Measurements from ENCODE around the gene MEF2B.

Gene MEF2B

DNA sequence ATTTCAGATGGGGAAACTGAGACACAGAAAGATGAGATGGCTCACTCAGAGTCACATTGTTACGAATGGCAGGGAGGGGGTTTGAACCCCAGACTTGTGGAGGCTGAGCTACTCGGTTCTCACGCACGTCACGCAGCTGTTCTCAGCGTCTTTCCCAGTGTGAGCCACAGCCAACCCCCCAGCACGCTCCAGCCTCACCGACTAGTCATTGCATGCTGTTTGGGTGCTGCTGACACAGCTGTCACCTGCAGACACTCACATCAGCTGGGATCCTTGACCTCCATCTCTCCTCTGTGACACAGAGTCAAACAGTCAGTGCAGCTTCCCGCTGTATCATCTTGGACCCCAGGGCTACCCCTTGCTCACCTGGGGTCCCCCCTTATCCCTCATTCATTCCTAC is 39.3 kb upstream of the MEF2B start:
- Histone ChIP-seq H3K9ac (ENCODE audit: low read depth in 1 of 2, low read length in 2 of 2) (no peak overlapping the region), H3K9me3 (ENCODE audit: control insufficient read depth in 1 of 2, low read length in 2 of 2) (peaks cover 0 to 3% of the 10 kb centered on the region in 2 donors), H3K4me3 (ENCODE audit: low read depth in 1 of 2, low read length in 2 of 2) (no peak overlapping the region), H3K27ac (ENCODE audit: low read depth, low read length) (no peak overlapping the region), H3K27me3 (ENCODE audit: control insufficient read depth in 1 of 2, insufficient read depth in 2 of 2, low read length in 2 of 2) (peaks cover 31 to 32% of the 10 kb centered on the region in 2 donors), H3K4me1 (ENCODE audit: control insufficient read depth in 1 of 2, insufficient read depth in 2 of 2, low read length in 2 of 2) (no peaks in the 10 kb centered on the region), H3K36me3 (ENCODE audit: control insufficient read depth in 1 of 2, insufficient read depth in 2 of 2, low read length in 2 of 2) (no peaks in the 10 kb centered on the region)

DNA sequence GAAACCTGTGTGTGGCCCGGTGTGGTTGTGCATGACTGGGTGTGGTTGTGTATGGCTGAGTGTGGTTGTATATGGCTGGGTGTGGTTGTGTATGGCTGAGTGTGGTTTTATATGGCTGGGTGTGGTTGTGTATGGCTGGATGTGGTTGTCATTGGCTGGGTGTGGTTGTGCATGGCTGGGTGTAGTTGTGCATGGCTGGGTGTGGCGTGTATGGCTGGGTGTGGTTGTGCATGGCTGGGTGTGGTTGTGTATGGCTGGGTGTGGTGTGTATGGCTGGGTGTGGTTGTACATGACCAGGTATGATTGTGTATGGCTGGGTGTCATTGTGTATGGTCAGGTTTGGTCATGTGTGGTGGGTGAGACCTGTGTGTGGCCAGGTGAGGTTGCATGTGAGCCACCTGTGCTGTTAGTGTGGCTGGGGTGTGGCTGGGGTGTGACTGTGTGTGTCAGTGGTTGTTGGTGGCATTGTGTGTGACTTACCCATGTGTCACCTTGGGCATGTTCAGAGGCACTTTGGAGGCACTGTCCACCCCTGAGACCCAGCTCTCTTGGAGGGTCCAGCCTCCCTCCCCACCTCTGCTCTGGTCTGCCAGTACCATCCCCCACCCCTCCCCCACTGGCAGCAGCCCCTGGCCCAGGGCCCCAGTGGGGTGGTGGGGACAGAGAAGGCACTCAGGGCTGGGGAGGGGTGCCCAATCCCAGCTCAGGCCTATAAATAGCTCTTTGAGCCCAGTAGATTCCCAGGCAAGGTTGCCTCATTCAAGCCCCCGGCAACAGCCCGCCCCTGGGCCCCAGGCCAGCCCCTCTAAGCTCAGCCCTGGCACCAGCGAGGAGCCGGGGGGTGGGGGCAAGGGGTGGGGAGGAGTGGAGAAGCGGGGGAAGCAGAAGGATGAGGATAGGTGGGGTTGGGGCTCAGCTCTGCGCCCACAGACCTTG is 37.8 kb upstream of the MEF2B start:
- H3K9ac ChIP-seq (ENCODE audit: low read depth in 1 of 2, low read length in 2 of 2): no peak overlapping the region

DNA sequence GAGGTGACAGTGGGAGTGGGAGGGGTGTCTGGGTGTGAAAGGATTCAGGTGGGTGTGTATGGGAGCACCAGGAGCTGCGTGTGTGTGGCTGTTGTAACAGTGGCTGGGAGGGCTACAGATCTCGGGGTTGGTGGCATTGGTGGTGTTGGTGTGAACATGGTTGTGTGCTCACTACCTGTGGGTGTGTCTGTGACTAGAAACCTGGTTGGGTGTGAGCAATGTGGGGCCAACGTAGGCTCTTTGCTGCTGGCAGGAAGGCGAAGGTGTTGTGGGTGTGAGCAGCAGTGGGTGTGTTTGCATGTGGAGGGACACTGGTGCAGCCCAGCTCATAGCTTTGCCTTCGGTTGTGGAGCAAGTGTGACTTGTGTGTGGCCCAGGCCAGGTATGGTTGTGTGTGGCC is 36.9 kb upstream of the MEF2B start:
- H3K9ac ChIP-seq (ENCODE audit: low read depth in 1 of 2, low read length in 2 of 2): no peak overlapping the region
- peaks cover 0 to 3% of the 10 kb centered on the region in 2 donors for H3K9me3 ChIP-seq (ENCODE audit: control insufficient read depth in 1 of 2, low read length in 2 of 2)
- H3K27ac ChIP-seq (ENCODE audit: low read depth, low read length): no peak overlapping the region
- no peaks in the 10 kb centered on the region for H3K36me3 ChIP-seq (ENCODE audit: control insufficient read depth in 1 of 2, insufficient read depth in 2 of 2, low read length in 2 of 2)
- H3K27me3 ChIP-seq (ENCODE audit: control insufficient read depth in 1 of 2, insufficient read depth in 2 of 2, low read length in 2 of 2): peaks cover 8 to 12% of the 10 kb centered on the region in 2 donors
- peaks cover 10 to 11% of the 10 kb centered on the region in 2 donors for H3K4me1 ChIP-seq (ENCODE audit: control insufficient read depth in 1 of 2, insufficient read depth in 2 of 2, low read length in 2 of 2)
- H3K4me3 ChIP-seq (ENCODE audit: low read depth in 1 of 2, low read length in 2 of 2): no peak overlapping the region

More for the DNA sequence above, 37.8 kb upstream of the MEF2B start:
- H3K4me1 ChIP-seq (ENCODE audit: control insufficient read depth in 1 of 2, insufficient read depth in 2 of 2, low read length in 2 of 2): peaks cover under 1 to 1% of the 10 kb centered on the region in 2 donors
- H3K27me3 ChIP-seq (ENCODE audit: control insufficient read depth in 1 of 2, insufficient read depth in 2 of 2, low read length in 2 of 2): peaks cover 18% of the 10 kb centered on the region in 2 donors
- H3K36me3 ChIP-seq (ENCODE audit: control insufficient read depth in 1 of 2, insufficient read depth in 2 of 2, low read length in 2 of 2): no peaks in the 10 kb centered on the region
- H3K27ac ChIP-seq (ENCODE audit: low read depth, low read length): no peak overlapping the region
- H3K9me3 ChIP-seq (ENCODE audit: control insufficient read depth in 1 of 2, low read length in 2 of 2): peaks cover 0 to 3% of the 10 kb centered on the region in 2 donors
- no peak overlapping the region for H3K4me3 ChIP-seq (ENCODE audit: low read depth in 1 of 2, low read length in 2 of 2)

DNA sequence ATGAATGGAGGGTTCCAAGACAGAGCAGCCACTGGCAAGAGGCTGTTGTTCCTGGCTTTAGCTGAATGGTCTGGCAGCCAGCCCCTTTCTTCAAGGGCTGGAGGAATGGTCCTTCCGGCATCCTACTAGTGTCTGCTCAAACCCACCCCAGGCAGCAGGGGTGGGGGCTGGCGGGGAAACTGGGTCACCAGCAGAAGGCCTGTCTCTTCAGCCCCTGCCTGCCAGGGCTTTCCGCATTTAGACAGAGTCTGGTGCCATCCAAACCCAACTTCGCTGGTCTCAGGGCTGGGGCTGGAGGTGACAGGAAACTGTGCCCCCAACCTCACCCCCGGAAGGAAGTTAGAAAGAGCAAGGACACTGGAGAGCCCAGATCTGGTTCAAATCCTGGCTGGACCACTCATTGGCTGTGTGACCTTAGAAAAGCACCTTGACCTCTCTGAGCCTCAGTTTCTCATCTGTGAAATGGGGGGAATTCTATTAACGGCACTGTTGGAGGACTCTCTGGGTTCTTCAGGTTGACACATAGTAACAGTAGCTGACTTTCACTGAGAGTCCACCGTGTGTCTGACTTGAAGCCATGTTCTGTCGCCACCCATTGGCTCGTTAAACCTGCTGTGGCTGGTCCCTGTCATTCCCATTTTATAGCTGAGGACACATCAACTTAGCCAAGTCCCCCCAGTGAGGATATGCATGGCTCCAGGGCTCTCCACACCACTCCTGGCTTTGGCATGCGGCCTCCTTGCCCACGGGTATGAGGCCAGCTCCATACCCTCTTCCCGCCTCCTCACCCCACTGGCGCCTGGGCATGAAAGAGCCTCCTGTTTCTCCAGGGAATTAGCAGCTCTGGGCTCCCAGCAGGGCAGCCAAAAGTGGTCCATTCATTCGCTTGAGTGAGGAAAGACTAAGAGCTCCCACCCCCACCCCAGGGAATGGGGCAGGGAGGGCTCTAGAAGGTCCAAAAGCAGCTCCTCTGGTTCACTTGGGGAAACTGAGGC is 35.6 kb upstream of the MEF2B start:
- peaks cover 0 to 6% of the 10 kb centered on the region in 2 donors for H3K36me3 ChIP-seq (ENCODE audit: control insufficient read depth in 1 of 2, insufficient read depth in 2 of 2, low read length in 2 of 2)
- no peak overlapping the region for H3K27ac ChIP-seq (ENCODE audit: low read depth, low read length)
- no peak overlapping the region for H3K4me3 ChIP-seq (ENCODE audit: low read depth in 1 of 2, low read length in 2 of 2)
- peaks cover 0 to 3% of the 10 kb centered on the region in 2 donors for H3K9me3 ChIP-seq (ENCODE audit: control insufficient read depth in 1 of 2, low read length in 2 of 2)
- H3K4me1 ChIP-seq (ENCODE audit: control insufficient read depth in 1 of 2, insufficient read depth in 2 of 2, low read length in 2 of 2): peaks cover 10 to 17% of the 10 kb centered on the region in 2 donors
- H3K27me3 ChIP-seq (ENCODE audit: control insufficient read depth in 1 of 2, insufficient read depth in 2 of 2, low read length in 2 of 2): peaks cover 0 to 4% of the 10 kb centered on the region in 2 donors
- H3K9ac ChIP-seq (ENCODE audit: low read depth in 1 of 2, low read length in 2 of 2): no peak overlapping the region

DNA sequence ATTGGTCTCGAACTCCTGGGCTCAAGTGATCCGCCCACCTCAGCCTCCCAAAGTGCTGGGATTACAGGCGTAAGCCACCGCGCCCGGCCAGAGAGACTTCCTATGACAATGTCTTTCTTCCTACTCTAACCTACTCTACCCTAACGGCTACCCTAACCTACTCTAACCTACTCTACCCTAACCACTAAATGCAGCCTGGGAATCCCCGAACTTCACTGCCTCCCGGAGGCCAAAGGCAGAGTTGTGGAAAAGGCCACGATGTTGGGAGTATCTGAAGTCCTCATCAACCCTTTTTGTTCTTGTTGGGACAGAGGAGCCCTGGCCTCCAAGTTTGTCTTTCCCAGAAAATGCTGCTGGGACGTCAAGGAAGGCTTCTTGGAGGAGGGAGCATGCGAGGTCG is 34.1 kb upstream of the MEF2B start:
- H3K36me3 ChIP-seq (ENCODE audit: control insufficient read depth in 1 of 2, insufficient read depth in 2 of 2, low read length in 2 of 2): peaks cover 1 to 11% of the 10 kb centered on the region in 2 donors

DNA sequence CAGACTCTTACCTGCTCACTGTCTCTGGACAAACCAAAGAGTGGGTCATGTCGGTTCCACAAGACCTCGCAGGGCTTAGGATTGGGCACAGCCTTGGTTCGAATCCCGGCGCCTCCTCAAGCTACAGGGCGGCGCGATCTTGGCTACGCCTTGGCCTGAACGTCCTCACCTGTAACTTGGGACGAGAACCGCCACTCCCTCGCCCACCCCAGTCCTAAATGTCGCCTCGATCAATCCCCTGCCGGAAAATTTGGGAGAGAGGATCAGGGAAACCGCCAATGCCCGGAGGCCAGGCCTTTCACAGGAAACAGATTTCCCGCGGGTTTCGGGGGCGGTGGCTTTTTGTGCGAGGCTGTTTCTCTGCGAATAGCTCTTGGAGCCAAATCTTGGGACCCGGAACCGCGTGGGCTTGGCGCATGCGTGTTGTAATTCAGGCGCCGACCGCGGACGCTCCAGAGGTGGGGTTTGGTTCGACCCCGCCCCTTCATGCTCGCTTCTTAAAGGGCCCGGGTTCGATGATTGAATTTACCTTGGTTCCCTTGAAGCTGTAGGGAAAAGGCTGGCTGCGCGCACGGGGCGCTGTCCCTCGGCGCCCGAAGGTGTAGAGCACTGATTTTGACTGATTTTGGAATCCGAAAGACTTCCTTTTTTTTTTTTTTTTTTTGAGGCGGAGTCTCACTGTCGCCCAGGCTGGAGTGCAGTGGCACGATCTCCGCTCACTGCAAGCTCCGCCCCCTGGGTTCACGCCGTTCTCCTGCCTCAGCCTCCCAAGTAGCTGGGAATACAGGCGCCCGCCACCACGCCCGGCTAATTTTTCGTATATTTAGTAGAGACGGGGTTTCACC is 33.2 kb upstream of the MEF2B start, which contains the start of gene NR2C2AP:
TSS of gene NR2C2AP (minus strand) at position 403 of the 845 bp plus-strand sequence. CDS start at position 49, 354 bp downstream.
- Histone ChIP-seq H3K27me3 (ENCODE audit: control insufficient read depth in 1 of 2, insufficient read depth in 2 of 2, low read length in 2 of 2) (no peaks in the 10 kb centered on the region), H3K9me3 (ENCODE audit: control insufficient read depth in 1 of 2, low read length in 2 of 2) (peaks cover 0 to 3% of the 10 kb centered on the region in 2 donors), H3K4me1 (ENCODE audit: control insufficient read depth in 1 of 2, insufficient read depth in 2 of 2, low read length in 2 of 2) (peaks cover 10 to 17% of the 10 kb centered on the region in 2 donors), H3K4me3 (ENCODE audit: low read depth in 1 of 2, low read length in 2 of 2) (peak within 1 kb of the TSS; percentile 86 to 94), H3K27ac (ENCODE audit: low read depth, low read length) (no peak within 1 kb of the TSS), H3K36me3 (ENCODE audit: control insufficient read depth in 1 of 2, insufficient read depth in 2 of 2, low read length in 2 of 2) (peaks cover 11 to 20% of the 10 kb centered on the region in 2 donors), H3K9ac (ENCODE audit: low read depth in 1 of 2, low read length in 2 of 2) (peak within 1 kb of the TSS; percentile 82 to 85)

More for the DNA sequence above, 34.1 kb upstream of the MEF2B start:
- H3K4me3 ChIP-seq (ENCODE audit: low read depth in 1 of 2, low read length in 2 of 2): no peak overlapping the region
- peaks cover 10 to 17% of the 10 kb centered on the region in 2 donors for H3K4me1 ChIP-seq (ENCODE audit: control insufficient read depth in 1 of 2, insufficient read depth in 2 of 2, low read length in 2 of 2)
- no peak overlapping the region for H3K27ac ChIP-seq (ENCODE audit: low read depth, low read length)
- H3K9me3 ChIP-seq (ENCODE audit: control insufficient read depth in 1 of 2, low read length in 2 of 2): peaks cover 0 to 3% of the 10 kb centered on the region in 2 donors
- H3K27me3 ChIP-seq (ENCODE audit: control insufficient read depth in 1 of 2, insufficient read depth in 2 of 2, low read length in 2 of 2): peaks cover 0 to under 1% of the 10 kb centered on the region in 2 donors
- no peak overlapping the region for H3K9ac ChIP-seq (ENCODE audit: low read depth in 1 of 2, low read length in 2 of 2)

DNA sequence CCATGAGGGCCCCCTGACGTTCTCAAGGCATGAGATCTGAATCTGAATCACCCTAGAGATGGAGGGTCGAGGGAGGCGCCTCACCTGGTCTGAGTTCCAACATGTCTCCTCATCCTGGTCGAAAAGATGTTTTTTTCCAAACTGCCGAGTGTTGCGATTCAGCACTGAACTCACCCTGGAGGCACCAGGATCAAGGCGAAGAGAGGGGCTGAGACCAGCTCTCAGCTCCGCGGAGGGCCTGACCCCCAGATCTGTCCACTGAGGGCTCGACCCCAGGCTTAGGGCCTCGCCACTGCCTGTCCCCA is 32.6 kb upstream of the MEF2B start:
- peak overlapping the region; percentile 82 to 85 for H3K9ac ChIP-seq (ENCODE audit: low read depth in 1 of 2, low read length in 2 of 2)
- peaks cover 13 to 23% of the 10 kb centered on the region in 2 donors for H3K36me3 ChIP-seq (ENCODE audit: control insufficient read depth in 1 of 2, insufficient read depth in 2 of 2, low read length in 2 of 2)
- peaks cover 10 to 17% of the 10 kb centered on the region in 2 donors for H3K4me1 ChIP-seq (ENCODE audit: control insufficient read depth in 1 of 2, insufficient read depth in 2 of 2, low read length in 2 of 2)
- peak overlapping the region; percentile 86 to 94 for H3K4me3 ChIP-seq (ENCODE audit: low read depth in 1 of 2, low read length in 2 of 2)
- no peaks in the 10 kb centered on the region for H3K27me3 ChIP-seq (ENCODE audit: control insufficient read depth in 1 of 2, insufficient read depth in 2 of 2, low read length in 2 of 2)
- H3K27ac ChIP-seq (ENCODE audit: low read depth, low read length): no peak overlapping the region
- peaks cover 0 to under 1% of the 10 kb centered on the region in 2 donors for H3K9me3 ChIP-seq (ENCODE audit: control insufficient read depth in 1 of 2, low read length in 2 of 2)

DNA sequence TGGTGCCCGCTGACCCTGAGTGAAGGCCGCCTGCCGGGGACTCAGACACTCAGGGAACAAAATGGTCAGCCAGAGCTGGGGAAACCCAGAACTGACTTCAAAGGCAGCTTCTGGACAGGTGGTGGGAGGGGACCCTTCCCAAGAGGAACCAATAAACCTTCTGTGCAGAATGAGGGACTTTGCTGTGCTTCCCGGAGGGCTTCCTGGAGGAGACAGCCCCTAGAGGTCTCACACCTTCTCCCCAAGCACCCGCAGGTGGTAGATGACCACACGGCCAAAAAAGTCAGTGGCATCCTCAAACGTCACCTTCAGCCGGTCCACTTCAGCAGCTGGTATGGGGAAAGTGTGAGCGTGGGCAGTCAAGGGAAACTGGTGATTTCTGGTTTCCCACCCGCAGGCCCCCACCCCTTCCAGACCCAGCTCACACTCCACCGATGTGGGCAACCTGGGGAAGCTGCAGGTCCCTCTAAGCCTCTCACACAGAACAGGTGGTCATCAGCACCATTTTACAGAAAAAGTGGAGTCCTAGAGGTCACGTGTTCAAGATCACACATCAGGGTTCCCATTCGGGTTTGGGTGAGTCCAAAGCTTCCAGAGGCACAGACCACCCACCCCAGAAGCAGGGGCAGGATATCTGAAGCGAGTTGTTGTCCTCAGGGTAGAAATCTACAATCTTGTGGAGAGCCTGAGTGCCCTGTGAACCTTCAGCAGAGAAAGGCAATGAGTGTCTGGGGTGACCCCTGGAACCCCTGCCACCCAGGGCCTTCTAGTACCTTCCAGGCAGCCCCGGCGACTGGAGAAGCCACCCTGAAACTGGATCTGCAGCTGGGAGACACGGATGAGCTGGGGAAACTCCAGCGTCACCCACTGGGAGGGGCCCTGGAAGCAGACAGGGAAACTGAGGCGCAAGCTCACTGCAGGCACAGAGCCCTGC is 31.9 kb upstream of the MEF2B start:
- no peaks in the 10 kb centered on the region for H3K9me3 ChIP-seq (ENCODE audit: control insufficient read depth in 1 of 2, low read length in 2 of 2)
- peaks cover 13 to 27% of the 10 kb centered on the region in 2 donors for H3K36me3 ChIP-seq (ENCODE audit: control insufficient read depth in 1 of 2, insufficient read depth in 2 of 2, low read length in 2 of 2)
- no peak overlapping the region for H3K27ac ChIP-seq (ENCODE audit: low read depth, low read length)
- peaks cover 10 to 17% of the 10 kb centered on the region in 2 donors for H3K4me1 ChIP-seq (ENCODE audit: control insufficient read depth in 1 of 2, insufficient read depth in 2 of 2, low read length in 2 of 2)
- H3K4me3 ChIP-seq (ENCODE audit: low read depth in 1 of 2, low read length in 2 of 2): peak overlapping the region; percentile 86 to 94
- H3K27me3 ChIP-seq (ENCODE audit: control insufficient read depth in 1 of 2, insufficient read depth in 2 of 2, low read length in 2 of 2): no peaks in the 10 kb centered on the region
- H3K9ac ChIP-seq (ENCODE audit: low read depth in 1 of 2, low read length in 2 of 2): peak overlapping the region; percentile 82 to 85

Measured in duodenal mucosa (tissue), 2 donors.